LNCaP clone FGC (cell line): ENCODE data around the gene LRRC15.

Experiments used
- DNase-seq: peaks from one replicate; pipeline ENCODE4 v3.0.0-alpha.2; 2011; ENCODE audit warnings: low read depth
- H3K4me3 ChIP-seq: 2 replicates; pipeline ENCODE4 v1.5.1; 2011; ENCODE audit warnings: mild to moderate bottlenecking, low read depth, low read length, control low read depth
- CTCF ChIP-seq: IDR thresholded peaks from 2 replicates; pipeline ENCODE4 v1.5.1; 2012; ENCODE audit warnings: mild to moderate bottlenecking; ENCODE audit not compliant: control insufficient read depth, insufficient read depth; ENCODE audit errors: extremely low read depth

Gene LRRC15

GRCh38 chr3:194369522-194370279, at the start of gene LRRC15:
Gene LRRC15 (minus strand): TSS chr3:194369743. CDS start chr3:194361043, 8,700 bp downstream.
- H3K4me3 ChIP-seq, result no peak within 1 kb of the TSS
- DNase-seq, result no peak
- peak; percentile 3; the same call in 1 of the 2 replicates for TF ChIP-seq CTCF

GRCh38 chr3:194418671-194419070, 49.1 kb upstream of the LRRC15 start:
- no peak for DNase-seq
- no peak for TF ChIP-seq CTCF
- no peak overlapping the region for H3K4me3 ChIP-seq

- no peak overlapping the region for H3K4me3 ChIP-seq
- TF ChIP-seq CTCF, result no peak
- DNase-seq, result no peak
These were observed 37.9 kb upstream of the LRRC15 start for GRCh38 chr3:194407423-194407822.

- no peak overlapping the region for H3K4me3 ChIP-seq
- no peak for TF ChIP-seq CTCF
- DNase-seq, result no peak
These were observed 36.2 kb upstream of the LRRC15 start for GRCh38 chr3:194405766-194406165.

GRCh38 chr3:194404365-194405140, 35.0 kb upstream of the LRRC15 start:
- DNase-seq, result peak; percentile 26
- TF ChIP-seq CTCF, result peak; percentile 58

GRCh38 chr3:194401868-194402329, 32.4 kb upstream of the LRRC15 start:
- TF ChIP-seq CTCF, result no peak
- no peak for DNase-seq
- H3K4me3 ChIP-seq, result no peak overlapping the region

More at GRCh38 chr3:194404365-194405140, 35.0 kb upstream of the LRRC15 start:
- H3K4me3 ChIP-seq, result no peak overlapping the region

GRCh38 chr3:194401346-194401745, 31.8 kb upstream of the LRRC15 start:
- TF ChIP-seq CTCF, result no peak
- H3K4me3 ChIP-seq, result no peak overlapping the region
- DNase-seq, result no peak
